ENCODE measurements around the gene IFRD1.
A peak's percentile ranks its signal among the peaks of the same experiment; 100 is the strongest.
"Not testable (repeated sequence)": the region's sequence is repeated elsewhere in the genome, so short reads cannot be mapped to it uniquely, and the experiment has no call there.

IFRD1 gene

GRCh38 chr7:112449353-112449752, 907 bp upstream of the IFRD1 start:
- peak overlapping the region; percentile 99 for H3K4me3 ChIP-seq (ENCODE audit: low read depth, low read length)
- no peak for TF ChIP-seq CTCF (conservative IDR thresholded peaks at IDR 0.05; ENCODE audit: low read depth, low read length)
- DNase-seq (ENCODE audit: low read depth), result peak; percentile 16

GRCh38 chr7:112450807-112451761, 824 bp downstream of the IFRD1 start:
- peak; percentile 98 for DNase-seq (ENCODE audit: low read depth)
- TF ChIP-seq CTCF (conservative IDR thresholded peaks at IDR 0.05; ENCODE audit: low read depth, low read length), result no peak
- peak overlapping the region; percentile 99 for H3K4me3 ChIP-seq (ENCODE audit: low read depth, low read length)

GRCh38 chr7:112452102-112452888, 2.0 kb downstream of the IFRD1 start:
- peak; percentile 75 for DNase-seq (ENCODE audit: low read depth)
- TF ChIP-seq CTCF (conservative IDR thresholded peaks at IDR 0.05; ENCODE audit: low read depth, low read length), result peak; percentile 55

GRCh38 chr7:112453505-112454171, 3.4 kb downstream of the IFRD1 start:
- H3K4me3 ChIP-seq (ENCODE audit: low read depth, low read length), result peak overlapping the region; percentile 99
- peak; percentile 69 for DNase-seq (ENCODE audit: low read depth)
- no peak for TF ChIP-seq CTCF (conservative IDR thresholded peaks at IDR 0.05; ENCODE audit: low read depth, low read length)

More at GRCh38 chr7:112452102-112452888, 2.0 kb downstream of the IFRD1 start:
- peak overlapping the region; percentile 99 for H3K4me3 ChIP-seq (ENCODE audit: low read depth, low read length)

- DNase-seq (ENCODE audit: low read depth); H3K4me3 ChIP-seq (ENCODE audit: low read depth, low read length): not testable (repeated sequence)
Measured at GRCh38 chr7:112454191-112454590, 3.9 kb downstream of the IFRD1 start.

GRCh38 chr7:112459645-112460044, 9.4 kb downstream of the IFRD1 start:
- no peak overlapping the region for H3K4me3 ChIP-seq (ENCODE audit: low read depth, low read length)
- TF ChIP-seq CTCF (conservative IDR thresholded peaks at IDR 0.05; ENCODE audit: low read depth, low read length), result no peak
- no peak for DNase-seq (ENCODE audit: low read depth)

GRCh38 chr7:112462236-112462635, 12.0 kb downstream of the IFRD1 start:
- peak; percentile 91 for DNase-seq (ENCODE audit: low read depth)
- TF ChIP-seq CTCF (conservative IDR thresholded peaks at IDR 0.05; ENCODE audit: low read depth, low read length), result no peak
- no peak overlapping the region for H3K4me3 ChIP-seq (ENCODE audit: low read depth, low read length)
